Esophagus (tissue), 2 donors: ENCODE data around the gene DDX3X. TPM values are rescaled to one million over a fixed set of nuclear protein-coding genes. Genes with fewer than 3 reads are reported as not detected.
"Not testable (repeated sequence)": the region's sequence is repeated elsewhere in the genome, so short reads cannot be mapped to it uniquely, and the experiment has no call there.

Source experiments
- H3K27ac ChIP-seq, 2 donors: one replicate each; pipeline ENCODE4 v1.5.1; 2013; ENCODE audit warnings: low read depth in 2 of 2, mild to moderate bottlenecking in 2 of 2, inconsistent platforms in 1 of 2, low read length in 1 of 2, moderate library complexity in 1 of 2
- H3K27me3 ChIP-seq, 2 donors: one replicate each; pipeline ENCODE4 v1.6.1; 2013; ENCODE audit warnings: low read length in 2 of 2, control low read depth in 1 of 2, mild to moderate bottlenecking in 1 of 2; ENCODE audit not compliant: insufficient read depth in 2 of 2, control insufficient read depth in 1 of 2
- H3K36me3 ChIP-seq, 2 donors: one replicate each; pipeline ENCODE4 v1.6.1; 2013; ENCODE audit warnings: low read length in 1 of 2; ENCODE audit not compliant: control insufficient read depth in 2 of 2, insufficient read depth in 2 of 2
- H3K4me1 ChIP-seq, 2 donors: one replicate each; pipeline ENCODE4 v1.6.1; 2013; ENCODE audit warnings: low read length in 1 of 2; ENCODE audit not compliant: control insufficient read depth in 2 of 2, insufficient read depth in 2 of 2
- H3K4me3 ChIP-seq, 2 donors: one replicate each; pipeline ENCODE4 v1.5.1; 2013; ENCODE audit warnings: low read length in 2 of 2, mild to moderate bottlenecking in 2 of 2, low read depth in 1 of 2, moderate library complexity in 1 of 2
- H3K9me3 ChIP-seq, 2 donors: one replicate each; pipeline ENCODE4 v1.6.1; 2013; ENCODE audit warnings: mild to moderate bottlenecking in 2 of 2, low read depth in 1 of 2, low read length in 1 of 2, moderate library complexity in 1 of 2; ENCODE audit not compliant: control insufficient read depth in 2 of 2, insufficient read depth in 1 of 2
- WGBS, 2 donors: extraction: QIAGEN DNeasy Blood & Tissue Kit; methylation state at CpG; one replicate each; pipeline ENCODE4 v1.1.7; 2013; 5-methylcytosine and 5-hydroxymethylcytosine counted together
- polyA plus RNA-seq, 2 donors: library from polyadenylated mRNA; stranded (reverse); fragments of 200-250 nt; gene quantifications; one replicate each; pipeline ENCODE4 v1.2.3, GENCODE V29; 2013
- donor health status: healthy with polysubstance abuse.
- donor health status: Bipolar disorder and iron deficiency.

Gene DDX3X
- polyA plus RNA-seq, 2 donors = 63.5 to 111 TPM

DNA sequence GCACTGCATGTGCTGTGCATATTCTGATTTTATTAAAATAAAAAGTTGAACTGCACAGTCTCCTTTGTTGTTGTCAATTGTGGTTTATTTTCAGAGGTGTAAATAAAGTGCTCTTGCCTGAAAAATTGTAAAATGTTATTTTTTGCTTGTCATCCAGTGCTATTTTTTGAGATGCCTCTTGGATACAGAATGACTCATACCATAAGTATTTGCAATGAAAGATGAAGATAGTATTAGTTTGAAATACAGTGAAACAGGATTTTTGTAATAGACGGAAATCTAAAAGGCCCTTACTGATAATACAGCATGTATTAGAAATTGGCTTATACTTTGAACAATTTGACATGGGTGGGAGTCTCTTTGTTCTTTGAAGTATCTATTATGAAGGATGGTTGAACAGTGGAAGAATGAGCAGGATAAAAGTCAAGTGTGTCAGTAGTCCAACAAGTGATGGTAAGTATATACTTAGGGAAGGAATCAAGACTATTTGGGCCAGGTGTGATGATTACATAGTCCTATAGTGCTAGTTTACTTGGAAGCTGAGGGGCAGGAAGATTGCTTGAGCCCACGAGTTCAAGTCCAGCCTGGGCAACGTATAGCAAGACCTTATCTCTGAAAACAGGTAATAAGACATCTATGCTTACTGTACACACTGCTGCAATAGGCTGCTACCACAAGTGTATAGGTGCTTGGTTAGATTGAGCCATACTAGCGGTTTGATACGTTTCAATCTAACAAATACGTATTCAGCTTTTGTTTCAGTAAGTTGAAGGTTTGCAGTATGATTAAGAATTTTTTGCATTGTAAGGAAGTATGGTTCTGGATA, 16.4 kb downstream of the DDX3X start:
- no peaks in the 10 kb centered on the region for H3K4me1 ChIP-seq
- WGBS, 2 donors = 68 to 80% methylated on average over 6 of the region's 6 CpGs
- H3K27ac ChIP-seq = peak overlapping the region in 1 of 2 donors; percentile 55
- no peak overlapping the region for H3K4me3 ChIP-seq
- H3K36me3 ChIP-seq = peaks cover 8 to 19% of the 10 kb centered on the region in 2 donors
- no peaks in the 10 kb centered on the region for H3K27me3 ChIP-seq
- H3K9me3 ChIP-seq = no peaks in the 10 kb centered on the region

GRCh38 chrX:41350976-41351569, 17.1 kb downstream of the DDX3X start:
- peaks cover 2 to 12% of the 10 kb centered on the region in 2 donors for H3K36me3 ChIP-seq
- no peaks in the 10 kb centered on the region for H3K9me3 ChIP-seq
- H3K27ac ChIP-seq = peak overlapping the region in 1 of 2 donors; percentile 78
- H3K4me3 ChIP-seq = no peak overlapping the region
- no peaks in the 10 kb centered on the region for H3K27me3 ChIP-seq
- no peaks in the 10 kb centered on the region for H3K4me1 ChIP-seq
- WGBS, 2 donors = 41 to 68% methylated on average over 3 of the region's 3 CpGs

- no peaks in the 10 kb centered on the region for H3K9me3 ChIP-seq
- H3K27ac ChIP-seq = no peak overlapping the region
- H3K27me3 ChIP-seq = no peaks in the 10 kb centered on the region
- no peaks in the 10 kb centered on the region for H3K4me1 ChIP-seq
- no peak overlapping the region for H3K4me3 ChIP-seq
- 47 to 60% methylated on average over 3 of the region's 3 CpGs for WGBS, 2 donors
- peaks cover 0 to 9% of the 10 kb centered on the region in 2 donors for H3K36me3 ChIP-seq
Measured at GRCh38 chrX:41351923-41352322, 18.0 kb downstream of the DDX3X start.

DNA sequence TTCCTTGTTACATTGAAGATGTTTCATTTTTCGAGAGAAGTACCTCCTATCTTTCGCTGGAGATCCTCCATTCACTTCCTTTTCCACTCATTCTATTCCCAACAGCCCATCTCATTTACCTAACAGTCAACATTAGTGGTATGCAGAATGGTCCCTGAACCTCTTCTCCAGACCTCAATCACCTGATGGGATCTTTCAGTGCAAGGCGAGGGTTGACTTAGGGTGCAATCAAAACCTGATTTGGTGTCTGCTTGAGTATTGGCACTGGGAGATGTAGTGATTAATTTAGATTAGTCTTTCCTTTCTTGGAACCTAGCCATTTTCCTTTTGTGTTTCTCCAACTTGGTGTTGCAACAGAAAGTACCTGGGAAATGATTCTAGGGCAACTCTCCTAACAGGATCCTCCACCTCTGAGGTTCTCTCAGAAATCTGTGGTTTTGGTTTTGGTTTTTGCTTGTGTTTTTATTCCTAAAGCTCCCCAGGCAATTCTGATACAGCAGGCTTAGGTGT, 18.4 kb downstream of the DDX3X start:
- H3K4me1 ChIP-seq = no peaks in the 10 kb centered on the region
- peak overlapping the region; percentile 22 to 70 for H3K27ac ChIP-seq
- H3K36me3 ChIP-seq = peaks cover 0 to 5% of the 10 kb centered on the region in 2 donors
- no peaks in the 10 kb centered on the region for H3K9me3 ChIP-seq
- no peaks in the 10 kb centered on the region for H3K27me3 ChIP-seq
- 51 to 70% methylated on average over 3 of the region's 3 CpGs for WGBS, 2 donors
- no peak overlapping the region for H3K4me3 ChIP-seq

GRCh38 chrX:41353985-41354384, 20.0 kb downstream of the DDX3X start:
- Histone ChIP-seq H3K9me3 (no peaks in the 10 kb centered on the region), H3K27ac (no peak overlapping the region), H3K27me3 (no peaks in the 10 kb centered on the region), H3K36me3 (no peaks in the 10 kb centered on the region), H3K4me1 (no peaks in the 10 kb centered on the region), H3K4me3 (no peak overlapping the region)
- 74 to 91% methylated on average over 3 of the region's 3 CpGs for WGBS, 2 donors

DNA sequence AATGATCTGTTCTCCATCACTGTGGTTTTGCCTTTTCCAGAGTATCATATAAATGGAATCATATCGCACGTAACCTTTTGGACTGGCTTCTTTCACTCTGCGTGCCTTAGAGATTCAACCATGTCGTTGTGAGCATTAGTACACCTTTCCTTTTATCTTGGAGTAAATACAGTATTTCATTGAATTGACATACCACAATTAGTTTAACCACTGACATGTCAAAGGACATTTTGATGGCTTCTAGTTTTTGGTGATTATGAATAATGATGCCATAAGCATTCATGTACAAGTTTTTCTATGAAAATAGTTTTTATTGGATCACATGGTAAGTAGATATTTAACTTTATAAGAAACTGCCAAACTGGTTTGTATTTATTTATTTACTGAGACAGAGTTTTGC, 35.2 kb downstream of the DDX3X start:
- Histone ChIP-seq H3K9me3 (no peaks in the 10 kb centered on the region), H3K4me1 (no peaks in the 10 kb centered on the region), H3K4me3 (no peak overlapping the region), H3K27ac (no peak overlapping the region), H3K27me3 (no peaks in the 10 kb centered on the region), H3K36me3 (no peaks in the 10 kb centered on the region)
- 94 to 97% methylated on average over 4 of the region's 4 CpGs for WGBS, 2 donors

- WGBS, 2 donors = 94 to 98% methylated on average over 5 of the region's 5 CpGs
- H3K4me1 ChIP-seq, H3K27ac ChIP-seq: not testable (repeated sequence)
Measured at GRCh38 chrX:41371575-41371974, 37.6 kb downstream of the DDX3X start.

GRCh38 chrX:41373989-41374606, 40.1 kb downstream of the DDX3X start:
- Histone ChIP-seq H3K9me3 (no peaks in the 10 kb centered on the region), H3K4me3 (no peak overlapping the region), H3K27ac (no peak overlapping the region), H3K36me3 (no peaks in the 10 kb centered on the region), H3K27me3 (no peaks in the 10 kb centered on the region), H3K4me1 (no peaks in the 10 kb centered on the region)
- 79 to 92% methylated on average over 5 of the region's 5 CpGs for WGBS, 2 donors

More at GRCh38 chrX:41371575-41371974, 37.6 kb downstream of the DDX3X start:
- not testable (repeated sequence) for H3K9me3 ChIP-seq, H3K36me3 ChIP-seq, H3K4me3 ChIP-seq, H3K27me3 ChIP-seq

- H3K4me3 ChIP-seq = no peak overlapping the region
- 76 to 80% methylated on average over 8 of the region's 8 CpGs for WGBS, 2 donors
- no peaks in the 10 kb centered on the region for H3K36me3 ChIP-seq
- no peak overlapping the region for H3K27ac ChIP-seq
- no peaks in the 10 kb centered on the region for H3K9me3 ChIP-seq
- no peaks in the 10 kb centered on the region for H3K27me3 ChIP-seq
- H3K4me1 ChIP-seq = peaks cover 0 to 3% of the 10 kb centered on the region in 2 donors
Measured at GRCh38 chrX:41377624-41378023, 43.7 kb downstream of the DDX3X start.
